H1 (cell line): ENCODE data around the gene NPBWR2. TPM values are rescaled to one million over a fixed set of nuclear protein-coding genes. Genes with fewer than 3 reads are reported as not detected.

ENCODE experiments used
- CTCF ChIA-PET: fragments of 300-600 bp; sonication (Branson Sonifier 250); formaldehyde crosslinking; loops from one replicate; lab custom pipeline; 2021; ENCODE audit not compliant: partially characterized antibody; lab: Charles Lee
- POLR2A ChIA-PET: fragments of 300-600 bp; sonication (Branson Sonifier 250); formaldehyde crosslinking; loops from one replicate; lab custom pipeline; 2021; ENCODE audit warnings: inconsistent platforms; ENCODE audit not compliant: partially characterized antibody; lab: Charles Lee
- DNase-seq, 2 experiments: peaks; one replicate each; pipeline versions ENCODE4 v3.0.0 to v3.0.0-alpha.2; 2010 to 2022; ENCODE audit warnings: low spot score in 2 of 2, low read depth in 1 of 2, mixed read lengths in 1 of 2
- FAIRE-seq: peaks from 2 replicates; lab custom pipeline; 2011; peaks lifted over from hg19 to GRCh38; lab: Jason Lieb, UNC
- H2AFZ ChIP-seq: 2 replicates; pipeline ENCODE4 v1.8.1; 2012; ENCODE audit warnings: low read length, inconsistent platforms
- H2AK5ac ChIP-seq: 2 replicates; pipeline ENCODE4 v1.6.1; 2013; ENCODE audit warnings: low read depth, low read length
- H2BK120ac ChIP-seq: replicated peaks from 2 replicates; pipeline ENCODE3; 2013; ENCODE audit warnings: low read depth, low read length, inconsistent platforms
- H2BK12ac ChIP-seq: 2 replicates; pipeline ENCODE4 v1.6.1; 2013; ENCODE audit warnings: low read depth, low read length
- H2BK15ac ChIP-seq: 2 replicates; pipeline ENCODE4 v1.6.1; 2013; ENCODE audit warnings: low read length
- H2BK20ac ChIP-seq: 2 replicates; pipeline ENCODE4 v1.6.1; 2013; ENCODE audit warnings: low read length
- H2BK5ac ChIP-seq: 2 replicates; pipeline ENCODE4 v1.6.1; 2013; ENCODE audit warnings: low read depth, low read length
- H3K14ac ChIP-seq: 2 replicates; pipeline ENCODE4 v1.6.1; 2013; ENCODE audit warnings: inconsistent platforms; ENCODE audit not compliant: insufficient read length
- H3K18ac ChIP-seq: 2 replicates; pipeline ENCODE4 v1.6.1; 2013; ENCODE audit warnings: low read length; ENCODE audit errors: extremely low read depth
- H3K23ac ChIP-seq: 2 replicates; pipeline ENCODE4 v1.6.1; 2013; ENCODE audit warnings: inconsistent platforms; ENCODE audit not compliant: insufficient read length
- H3K23me2 ChIP-seq: 2 replicates; pipeline ENCODE4 v1.6.1; 2013; ENCODE audit warnings: low read depth, low read length
- H3K27ac ChIP-seq: 2 replicates; pipeline ENCODE4 v1.6.1; 2011; ENCODE audit warnings: low read depth, low read length, inconsistent platforms
- H3K27me3 ChIP-seq, 4 experiments: replicated peaks in 1 of 4; 1 replicate in 1 of 4; 2 replicates in 3 of 4; pipeline versions ENCODE4 v1.6.1 to v1.8.1; 2011 to 2013; ENCODE audit warnings: low read length in 3 of 4, mild to moderate bottlenecking in 3 of 4, inconsistent platforms in 2 of 4, mixed read lengths in 2 of 4, moderate library complexity in 1 of 4; ENCODE audit not compliant: control insufficient read depth in 3 of 4, insufficient read depth in 3 of 4; ENCODE audit errors: extremely low read depth in 1 of 4
- H3K36me3 ChIP-seq, 4 experiments: 2 replicates each; pipeline versions ENCODE4 v1.6.1 to v1.8.1; 2011 to 2013; ENCODE audit warnings: mild to moderate bottlenecking in 4 of 4, low read length in 3 of 4, moderate library complexity in 2 of 4, control low read depth in 1 of 4, inconsistent platforms in 1 of 4; ENCODE audit not compliant: insufficient read depth in 4 of 4, control insufficient read depth in 2 of 4
- H3K4ac ChIP-seq: replicated peaks from 2 replicates; pipeline ENCODE3; 2013; ENCODE audit warnings: low read length, low read depth, mixed read lengths, inconsistent platforms; ENCODE audit not compliant: insufficient read length
- H3K4me1 ChIP-seq, 4 experiments: replicated peaks in 1 of 4; 1 replicate in 1 of 4; 2 replicates in 3 of 4; pipeline versions ENCODE4 v1.6.1 to v1.8.1; 2011 to 2013; ENCODE audit warnings: low read length in 3 of 4, inconsistent platforms in 2 of 4, mixed read lengths in 1 of 4; ENCODE audit not compliant: insufficient read depth in 4 of 4, control insufficient read depth in 3 of 4
- H3K4me2 ChIP-seq, 2 experiments: 2 replicates each; pipeline versions ENCODE4 v1.6.1 to v1.8.1; 2011 to 2013; ENCODE audit warnings: low read depth in 2 of 2, low read length in 2 of 2, control low read depth in 1 of 2, inconsistent platforms in 1 of 2, mild to moderate bottlenecking in 1 of 2; ENCODE audit not compliant: insufficient read depth in 1 of 2
- H3K4me3 ChIP-seq, 4 experiments: fragments of 200-600, 300-600 bp in 1 of 4; sonication (generic), shearing (Covaris generic), sonication (Bioruptor Twin) in 1 of 4; 2 replicates each; pipeline versions ENCODE4 v1.5.1 to v1.8.1; 2011 to 2016; ENCODE audit warnings: low read length in 4 of 4, low read depth in 3 of 4, control low read depth in 2 of 4, inconsistent platforms in 2 of 4, mild to moderate bottlenecking in 2 of 4, mixed read lengths in 1 of 4, moderate library complexity in 1 of 4; ENCODE audit not compliant: insufficient read depth in 2 of 4; ENCODE audit errors: extremely low read depth in 1 of 4
- H3K56ac ChIP-seq: replicated peaks from 2 replicates; pipeline ENCODE3; 2013; ENCODE audit warnings: low read depth, mild to moderate bottlenecking, mixed read lengths, low read length, inconsistent platforms; ENCODE audit not compliant: insufficient read length
- H3K79me1 ChIP-seq: 2 replicates; pipeline ENCODE4 v1.6.1; 2013; ENCODE audit warnings: low read depth, low read length, control low read depth
- H3K79me2 ChIP-seq, 2 experiments: 2 replicates each; pipeline versions ENCODE4 v1.6.1 to v1.8.1; 2012 to 2013; ENCODE audit warnings: low read length in 2 of 2, mild to moderate bottlenecking in 2 of 2, inconsistent platforms in 1 of 2; ENCODE audit not compliant: insufficient read depth in 2 of 2, control insufficient read depth in 1 of 2
- H3K9ac ChIP-seq, 4 experiments: replicated peaks in 1 of 4; 1 replicate in 1 of 4; 2 replicates in 3 of 4; pipeline versions ENCODE4 v1.6.1 to v1.8.1; 2011 to 2013; ENCODE audit warnings: low read depth in 3 of 4, low read length in 3 of 4, control low read depth in 2 of 4, mild to moderate bottlenecking in 2 of 4, moderate library complexity in 2 of 4, inconsistent platforms in 1 of 4; ENCODE audit errors: extremely low read depth in 1 of 4
- H3K9me3 ChIP-seq, 2 experiments: 2 replicates each; pipeline versions ENCODE4 v1.6.1 to v1.8.1; 2012 to 2013; ENCODE audit warnings: mild to moderate bottlenecking in 2 of 2, moderate library complexity in 2 of 2, control low read depth in 1 of 2, inconsistent platforms in 1 of 2, low read depth in 1 of 2, low read length in 1 of 2, mixed read lengths in 1 of 2; ENCODE audit not compliant: insufficient read depth in 2 of 2
- H4K20me1 ChIP-seq, 2 experiments: replicated peaks in 1 of 2; 2 replicates each; pipeline versions ENCODE3 to v1.8.1; 2011 to 2013; ENCODE audit warnings: inconsistent platforms in 2 of 2, low read length in 2 of 2, mild to moderate bottlenecking in 1 of 2; ENCODE audit not compliant: insufficient read depth in 2 of 2, control insufficient read depth in 1 of 2
- H4K5ac ChIP-seq: 2 replicates; pipeline ENCODE4 v1.6.1; 2013; ENCODE audit warnings: low read length, low read depth, mixed read lengths, inconsistent platforms; ENCODE audit not compliant: insufficient read length
- H4K8ac ChIP-seq: 2 replicates; pipeline ENCODE4 v1.8.0; 2013; ENCODE audit warnings: mild to moderate bottlenecking, moderate library complexity, low read length, inconsistent platforms; ENCODE audit not compliant: insufficient read depth; ENCODE audit errors: extremely low read depth
- H4K91ac ChIP-seq: replicated peaks from 2 replicates; pipeline ENCODE3; 2013; ENCODE audit warnings: low read length, mixed read lengths, inconsistent platforms; ENCODE audit not compliant: insufficient read length
- JUN ChIP-seq: IDR thresholded peaks from 2 replicates; pipeline ENCODE4 v1.6.1; 2011; ENCODE audit warnings: low read depth, mild to moderate bottlenecking, improper control_type of control experiment, low read length
- SIN3A ChIP-seq, 2 experiments: IDR thresholded peaks in 1 of 2; conservative IDR thresholded peaks in 1 of 2; 2 replicates each; pipeline ENCODE4 v1.6.1; 2011 to 2012; ENCODE audit warnings: low read length in 2 of 2, improper control_type of control experiment in 1 of 2, low read depth in 1 of 2, mild to moderate bottlenecking in 1 of 2
- WGBS, 2 experiments: shearing (Covaris generic) in 1 of 2; methylation state at CpG; one replicate each; pipeline versions ENCODE4 v1.1.6 to v1.1.7; 2013 to 2015; ENCODE audit warnings: low lambda C conversion rate in 2 of 2, mixed read lengths in 2 of 2, inconsistent platforms in 1 of 2, low coverage in 1 of 2, missing lambda C conversion rate in 1 of 2; ENCODE audit not compliant: insufficient replicate concordance in 2 of 2, insufficient coverage in 1 of 2, insufficient read length in 1 of 2; ENCODE audit errors: extremely low coverage in 1 of 2, missing lambda C conversion rate in 1 of 2; 5-methylcytosine and 5-hydroxymethylcytosine counted together
- polyA plus RNA-seq, 7 experiments: library from polyadenylated mRNA; depleted of rRNA in 3 of 7; stranded (reverse) in 5 of 7; unstranded in 2 of 7; fragments of >200 nt in 5 of 7; fragments of 200-250 nt in 2 of 7; gene quantifications; 1 replicate in 5 of 7; 2 replicates in 1 of 7; 4 replicates in 1 of 7; pipeline versions ENCODE4 v1.2.1 to v1.2.3, GENCODE V29; 2011 to 2013; ENCODE audit warnings: missing spikeins in 2 of 7, mixed read lengths in 2 of 7
- total RNA-seq: library from RNA; stranded (reverse); fragmentation: NEBNext Ultra II Directional; extraction: Animal tissue kit (Norgen Biotek cat#: 25700); gene quantifications from 2 replicates; pipeline ENCODE4 v1.2.1, GENCODE V29; 2021
- TF ChIP-seq, protein P1 (sequence below): IDR thresholded peaks from 2 replicates; pipeline ENCODE4 v1.6.1; 2011; ENCODE audit warnings: low read length, improper control_type of control experiment

The NPBWR2 gene
- total and polyA plus RNA-seq, 2 of the 8 experiments (the other 6 are each of a cell fraction or from before 2014, with no cell fraction given), result not detected

DNA sequence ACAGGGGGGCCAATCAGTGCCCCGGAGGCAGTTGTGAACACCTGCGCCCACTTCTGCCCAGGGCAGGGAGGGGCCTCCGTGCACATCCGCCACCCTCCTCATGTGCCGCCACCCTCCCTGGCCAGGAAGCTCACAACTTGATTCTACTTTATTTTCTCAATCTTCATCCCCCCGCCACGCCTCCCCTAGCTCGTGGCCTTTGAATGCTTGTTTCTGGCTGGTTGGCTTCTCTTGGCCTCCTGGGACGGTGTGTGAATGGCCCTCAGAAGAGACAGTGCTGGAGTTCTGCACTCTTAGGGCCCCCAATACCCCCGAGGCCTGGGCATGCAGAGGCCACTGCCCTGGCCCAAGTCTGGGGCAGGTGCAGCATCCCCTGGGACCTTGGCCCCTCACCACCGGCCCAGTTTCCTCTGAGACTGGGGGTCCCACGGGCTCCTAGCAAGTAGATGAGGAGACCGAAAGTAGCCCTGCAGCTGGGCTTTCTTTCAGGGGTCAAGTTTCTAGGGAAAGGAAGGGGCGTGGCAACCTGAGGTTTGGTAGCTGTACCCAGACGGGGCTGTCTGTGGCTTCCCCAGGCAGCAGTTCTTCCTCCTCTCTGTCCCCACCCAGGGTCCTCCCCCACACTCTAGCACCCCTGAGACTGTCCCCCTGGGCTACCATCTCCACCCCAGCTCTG, 29.4 kb downstream of the NPBWR2 start:
- CTCF ChIA-PET, result interaction anchor here (1.6 to 13.0 kb wide), 5 partner anchors 9 to 40 kb away, joined by 5 to 144 read pairs (median 33); partner anchors contain the start of genes SOX18 and TCEA2
- no peak overlapping the region for H3K9ac ChIP-seq
- H3K4ac ChIP-seq, result no peak overlapping the region

More for the DNA sequence above, 29.4 kb downstream of the NPBWR2 start:
- H2AK5ac ChIP-seq, result no peak overlapping the region
- no peaks in the 10 kb centered on the region for H3K79me2 ChIP-seq
- no peak overlapping the region for H2AFZ ChIP-seq
- H3K23me2 ChIP-seq, result peaks cover 11% of the 10 kb centered on the region; the same call in 1 of the 2 replicates
- no peak overlapping the region for H4K91ac ChIP-seq
- no peak overlapping the region for H2BK15ac ChIP-seq
- H3K4me1 ChIP-seq, result peaks cover 0 to 23% (median 12%) of the 10 kb centered on the region in 4 experiments; a peak in 5 of 7 replicates
- peaks cover 0 to 6% (median 3%) of the 10 kb centered on the region in 4 experiments; a peak in 3 of 8 replicates for H3K36me3 ChIP-seq
- no peak overlapping the region for H3K27ac ChIP-seq
- peak overlapping the region; percentile 11; the same call in 1 of the 2 replicates for H4K8ac ChIP-seq
- H3K4me3 ChIP-seq, result peak overlapping the region in 2 of 4 experiments; percentile 5 to 92; a peak in 2 of 8 replicates
- no peak overlapping the region for H2BK12ac ChIP-seq
- FAIRE-seq (no peak), DNase-seq (no peak)
- no peak overlapping the region for H2BK120ac ChIP-seq
- no peak overlapping the region for H3K14ac ChIP-seq
- no peak overlapping the region for H3K23ac ChIP-seq
- no peaks in the 10 kb centered on the region for H3K9me3 ChIP-seq
- peaks cover 0 to 4% of the 10 kb centered on the region in 2 experiments for H4K20me1 ChIP-seq
- H4K5ac ChIP-seq, result no peak overlapping the region
- H2BK5ac ChIP-seq, result no peak overlapping the region
- H3K4me2 ChIP-seq, result peak overlapping the region; percentile 33 to 78
- 0 out of 4 replicates have a peak, but pooled peaks of 1 of the 2 experiments have one; percentile 15 for TF ChIP-seq SIN3A (conservative IDR thresholded peaks at IDR 0.05 in 1 of 2, IDR thresholded peaks at IDR 0.05 in 1 of 2; ENCODE audit: low read depth in 1 of 2, low read length in 2 of 2)
- TF ChIP-seq JUN, result no peak
- TF ChIP-seq, protein P1, sequence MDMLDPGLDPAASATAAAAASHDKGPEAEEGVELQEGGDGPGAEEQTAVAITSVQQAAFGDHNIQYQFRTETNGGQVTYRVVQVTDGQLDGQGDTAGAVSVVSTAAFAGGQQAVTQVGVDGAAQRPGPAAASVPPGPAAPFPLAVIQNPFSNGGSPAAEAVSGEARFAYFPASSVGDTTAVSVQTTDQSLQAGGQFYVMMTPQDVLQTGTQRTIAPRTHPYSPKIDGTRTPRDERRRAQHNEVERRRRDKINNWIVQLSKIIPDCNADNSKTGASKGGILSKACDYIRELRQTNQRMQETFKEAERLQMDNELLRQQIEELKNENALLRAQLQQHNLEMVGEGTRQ, result no peak
- H3K56ac ChIP-seq, result no peak overlapping the region
- H3K27me3 ChIP-seq, result peaks cover 1 to 25% (median 19%) of the 10 kb centered on the region in 4 experiments; a peak in 6 of 7 replicates
- no peak overlapping the region for H2BK20ac ChIP-seq
- POLR2A ChIA-PET, result interaction anchor here (1.6 to 4.6 kb wide), 2 partner anchors 10 to 12 kb away, joined by 4 to 27 read pairs; no protein-coding TSS in a partner anchor
- H3K18ac ChIP-seq, result no peak overlapping the region
- WGBS, 2 experiments, result 80% methylated on average over 15 of the region's 15 CpGs; no CpG with 5 or more reads in 1 of the 2 experiments
- H3K79me1 ChIP-seq, result no peaks in the 10 kb centered on the region
